Measurements from ENCODE around the gene DDX51.

GRCh38 chr12:132145334-132145733 lies 1.2 kb upstream of the DDX51 start:
- no peak for TF ChIP-seq POLR2A (IDR thresholded peaks at IDR 0.05; ENCODE audit: low read depth, low read length)
- TF ChIP-seq TAF1 (IDR thresholded peaks at IDR 0.05; ENCODE audit: low read depth, low read length) = no peak
- TF ChIP-seq POLR2AphosphoS5 (IDR thresholded peaks at IDR 0.05; ENCODE audit: low read depth, low read length) = no peak
- TF ChIP-seq POU2F2 (IDR thresholded peaks at IDR 0.05; ENCODE audit: low read depth, low read length) = no peak

Data from GM12891 (cell line).